Measurements from ENCODE around the gene CUL3.

DNA sequence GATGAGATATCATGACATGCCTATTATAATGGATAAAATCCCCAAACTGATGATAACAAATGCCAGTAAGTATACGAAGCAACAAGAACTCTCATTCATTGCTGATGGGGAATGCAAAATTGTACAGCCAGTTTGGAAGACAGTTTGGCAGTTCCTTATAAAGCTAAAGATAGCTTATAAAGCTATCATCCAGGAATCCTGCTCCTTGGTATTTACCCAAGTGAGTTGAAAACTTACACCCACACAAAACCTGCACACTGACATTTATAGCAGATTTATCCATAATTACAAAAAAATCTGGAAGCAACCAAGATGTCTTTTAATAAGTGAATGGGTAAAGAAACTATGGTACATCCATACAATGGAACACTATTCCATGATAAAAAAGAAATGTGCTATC lies 123.8 kb downstream of the CUL3 start:
- TF ChIP-seq POLR2AphosphoS5 (IDR thresholded peaks at IDR 0.05; ENCODE audit: low read depth, low read length) (no peak), POLR2A (IDR thresholded peaks at IDR 0.05; ENCODE audit: low read depth, low read length) (no peak), TAF1 (IDR thresholded peaks at IDR 0.05; ENCODE audit: low read depth, low read length) (no peak), PAX5 (IDR thresholded peaks at IDR 0.05; ENCODE audit: insufficient read depth, low read length, severe bottlenecking) (no peak), SPI1 (IDR thresholded peaks at IDR 0.05; ENCODE audit: low read depth, low read length) (no peak)

All from GM12891 (cell line).